HFF-Myc (cell line): ENCODE measurements around the gene PFN4.

Source experiments
- DNase-seq: peaks from one replicate; pipeline ENCODE4 v3.0.0-alpha.2; 2011; ENCODE audit warnings: low read depth; ENCODE audit errors: extremely low read depth
- H3K4me3 ChIP-seq: replicated peaks from 2 replicates; pipeline ENCODE4 v1.5.1; 2011; ENCODE audit warnings: low read depth, mild to moderate bottlenecking, control low read depth, low read length
- CTCF ChIP-seq: IDR thresholded peaks from 2 replicates; pipeline ENCODE4 v1.5.1; 2012; ENCODE audit warnings: mild to moderate bottlenecking, low read depth, low read length, control low read depth; ENCODE audit errors: missing control alignments

Gene PFN4

GRCh38 chr2:24088821-24089359 is 34.2 kb downstream of the PFN4 start:
- DNase-seq, result no peak
- no peak overlapping the region for H3K4me3 ChIP-seq
- TF ChIP-seq CTCF, result no peak

GRCh38 chr2:24087032-24087431 is 36.1 kb downstream of the PFN4 start:
- H3K4me3 ChIP-seq, result no peak overlapping the region
- TF ChIP-seq CTCF, result no peak
- DNase-seq, result no peak

- no peak for TF ChIP-seq CTCF
- no peak for DNase-seq
- H3K4me3 ChIP-seq, result no peak overlapping the region
Measured at GRCh38 chr2:24086241-24086640, 36.9 kb downstream of the PFN4 start.

- peak overlapping the region; percentile 73 for H3K4me3 ChIP-seq
- no peak for TF ChIP-seq CTCF
- no peak for DNase-seq
Measured at GRCh38 chr2:24085200-24085489, 38.0 kb downstream of the PFN4 start.

- TF ChIP-seq CTCF, result peak; percentile 89
- DNase-seq, result peak; percentile 66
- H3K4me3 ChIP-seq, result peak within 1 kb of the TSS; percentile 73
Measured at GRCh38 chr2:24084386-24085199, 38.5 kb downstream of the PFN4 start, which contains the start of gene TP53I3. Gene TP53I3 (minus strand): TSS chr2:24084834. CDS start chr2:24084326, 508 bp downstream.

- no peak for TF ChIP-seq CTCF
- peak overlapping the region; percentile 73 for H3K4me3 ChIP-seq
- peak; percentile 64 for DNase-seq
Measured at GRCh38 chr2:24083567-24084385, 39.4 kb downstream of the PFN4 start.
